ENCODE data around the gene PKNOX2.
"Not testable (repeated sequence)": the region's sequence is repeated elsewhere in the genome, so short reads cannot be mapped to it uniquely, and the experiment has no call there.

Gene PKNOX2

GRCh38 chr11:125207866-125208425, 43.4 kb downstream of the PKNOX2 start:
- no peak for DNase-seq (ENCODE audit: low read depth)

DNA sequence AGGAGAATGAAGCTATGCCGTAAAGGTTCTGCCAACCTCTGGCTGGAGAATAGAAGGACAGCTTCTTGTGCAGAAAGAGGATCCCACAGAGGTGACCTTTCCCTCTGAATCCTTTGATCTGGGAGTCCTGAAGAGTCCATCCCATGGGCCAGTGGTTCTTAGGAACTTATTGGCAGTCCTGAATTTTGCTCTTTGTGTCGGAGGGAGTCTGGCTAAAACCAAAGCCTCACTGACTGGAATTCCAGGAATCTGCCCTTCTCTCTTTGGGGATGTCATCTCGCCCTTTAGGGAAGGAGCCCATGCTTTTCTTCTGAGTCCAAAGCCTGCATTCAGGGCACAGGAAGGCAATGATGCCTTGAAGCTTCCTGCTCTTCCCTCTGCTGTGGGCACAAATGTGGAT, 45.5 kb downstream of the PKNOX2 start:
- no peak for DNase-seq (ENCODE audit: low read depth)

DNA sequence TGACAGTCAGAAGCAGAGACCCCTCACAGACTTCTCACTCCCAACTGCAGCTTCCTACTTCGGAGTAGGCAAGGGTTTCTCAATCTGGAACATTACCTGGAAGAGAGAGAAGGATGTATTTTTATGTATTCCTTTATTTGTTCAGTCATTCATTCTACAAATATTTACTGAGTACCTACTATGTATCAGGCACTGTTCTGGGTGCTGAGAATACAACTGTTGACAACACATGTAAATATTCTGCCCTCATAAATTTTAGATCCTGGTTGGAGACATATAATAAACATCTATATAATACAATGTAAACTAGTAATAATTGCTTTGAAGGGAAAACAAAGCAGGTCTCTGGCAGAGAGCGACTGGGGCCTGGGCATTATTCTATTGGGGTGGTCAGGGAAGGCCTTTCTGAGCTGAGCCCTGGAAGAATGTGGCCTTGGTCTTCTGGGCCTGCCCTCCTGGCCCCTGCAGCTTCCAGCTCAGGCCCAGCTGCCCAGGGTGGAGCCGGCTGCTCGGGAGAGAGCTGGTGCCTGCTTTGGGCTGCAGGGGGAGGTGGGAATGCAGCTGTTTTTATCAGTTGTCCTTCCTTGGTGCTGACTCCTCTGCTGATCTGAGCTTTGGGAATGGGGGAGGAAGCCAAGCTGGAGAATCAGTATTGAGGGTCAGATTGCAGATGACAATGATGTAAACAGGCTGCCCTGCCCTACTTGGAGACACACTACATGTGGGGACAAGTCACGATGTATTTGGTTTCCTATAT, 46.8 kb downstream of the PKNOX2 start:
- no peak for DNase-seq (ENCODE audit: low read depth)

- no peak for DNase-seq (ENCODE audit: low read depth)
Observed at GRCh38 chr11:125211948-125212340, 47.4 kb downstream of the PKNOX2 start.

DNA sequence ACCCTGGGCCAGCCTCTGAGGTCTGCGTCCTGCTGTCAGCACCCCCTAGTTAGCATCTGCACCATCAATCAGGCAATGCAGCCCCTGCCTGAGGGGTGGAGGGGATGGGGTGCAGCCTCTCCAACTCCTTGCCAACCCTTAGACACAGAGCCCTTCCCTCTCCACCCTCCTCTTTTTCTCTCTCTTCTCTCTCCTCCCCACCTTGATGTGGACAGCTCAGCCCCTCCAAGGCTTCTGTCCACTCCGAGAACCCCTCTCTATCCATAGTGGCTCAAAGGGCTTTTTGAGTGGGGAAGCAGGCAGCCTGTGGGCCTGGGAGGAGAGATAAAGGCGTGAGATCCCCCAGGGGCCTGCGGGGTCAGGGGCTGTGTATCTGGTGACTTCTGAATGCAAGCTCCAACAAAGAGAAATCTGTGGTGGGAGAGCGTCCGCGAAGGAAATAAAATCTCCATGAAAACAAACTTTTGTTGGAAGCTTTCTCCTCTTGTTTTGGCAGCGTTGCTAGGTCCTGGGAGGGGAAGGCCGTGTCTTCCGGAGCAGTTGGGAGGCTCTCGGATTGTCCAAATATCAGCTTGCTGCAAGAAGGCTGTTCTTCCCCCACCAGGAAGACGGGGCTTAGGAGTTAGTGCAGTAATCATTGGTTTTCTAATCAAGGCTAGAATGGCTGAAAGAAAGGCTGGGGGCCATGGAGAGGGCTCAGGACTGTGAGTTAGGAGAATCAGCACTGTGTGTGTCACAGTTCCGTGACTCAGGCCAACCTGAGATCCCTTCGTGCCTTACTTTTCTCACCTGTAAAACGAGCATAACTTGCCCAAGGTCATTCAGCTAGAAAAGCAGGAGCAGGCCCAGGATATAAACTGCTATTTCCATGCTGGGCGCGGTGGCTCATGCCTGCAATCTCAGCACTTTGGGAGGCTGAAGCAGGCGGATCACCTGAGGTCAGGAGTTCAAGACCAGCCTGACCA, 50.3 kb downstream of the PKNOX2 start:
- no peak for DNase-seq (ENCODE audit: low read depth)

DNA sequence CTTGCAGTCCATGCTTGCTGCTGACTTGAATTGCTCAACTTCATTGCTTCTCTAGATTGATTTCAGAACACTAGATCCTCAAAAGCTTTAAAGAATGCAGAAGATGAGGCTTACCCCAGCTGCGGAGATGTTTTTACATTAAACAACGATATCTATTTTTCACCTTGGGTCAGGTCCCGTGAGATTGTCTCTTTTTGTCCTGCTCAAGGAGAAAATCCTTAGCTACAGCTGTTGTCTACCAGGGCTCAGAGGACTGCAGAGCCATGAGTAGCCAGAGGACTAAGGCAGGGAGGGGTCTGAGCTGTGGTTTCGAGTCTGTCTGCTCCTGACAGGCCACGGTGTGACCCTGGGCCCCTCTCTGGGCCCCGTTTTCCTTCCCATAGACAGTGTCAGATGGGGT, 51.4 kb downstream of the PKNOX2 start:
- no peak for DNase-seq (ENCODE audit: low read depth)

DNA sequence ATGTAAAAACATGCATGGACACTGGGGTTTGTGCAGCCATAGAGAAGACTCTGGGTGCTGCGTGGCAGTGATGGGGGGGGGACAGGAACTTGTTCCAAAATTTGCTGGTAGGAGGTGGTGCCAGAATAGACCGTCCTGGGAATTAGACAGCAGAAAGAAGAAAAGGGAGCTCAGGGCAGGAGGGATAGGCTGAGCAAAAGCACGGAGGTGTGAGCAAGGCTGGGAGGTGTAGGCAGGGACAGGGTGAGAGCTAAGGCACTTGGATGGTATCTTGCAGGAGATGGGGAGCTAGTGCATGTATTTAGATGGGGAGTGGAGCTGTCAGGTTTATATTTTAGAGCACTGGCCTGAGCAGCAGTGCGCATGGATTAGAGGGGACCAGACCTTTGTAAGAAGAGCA, 53.8 kb downstream of the PKNOX2 start:
- DNase-seq (ENCODE audit: low read depth) = no peak

DNA sequence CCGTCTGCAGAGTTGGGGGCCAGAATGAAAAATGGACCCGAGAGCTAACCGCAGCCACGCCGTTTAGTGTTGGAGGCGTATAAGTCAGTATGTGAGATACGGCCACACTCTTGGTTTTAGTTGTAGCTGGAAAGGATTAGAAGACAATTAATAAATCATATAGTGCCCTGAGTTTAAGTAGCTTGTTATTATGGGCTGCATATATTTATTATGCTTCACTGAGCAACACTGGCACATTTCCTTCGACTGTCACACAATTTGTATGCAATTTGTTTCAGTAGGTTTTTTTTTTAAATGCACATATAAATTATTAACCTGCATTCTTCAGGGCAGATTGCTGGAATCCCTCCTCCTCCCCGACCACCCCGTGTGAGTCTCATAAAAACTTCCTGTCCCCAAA, 56.9 kb downstream of the PKNOX2 start:
- no peak for DNase-seq (ENCODE audit: low read depth)

DNA sequence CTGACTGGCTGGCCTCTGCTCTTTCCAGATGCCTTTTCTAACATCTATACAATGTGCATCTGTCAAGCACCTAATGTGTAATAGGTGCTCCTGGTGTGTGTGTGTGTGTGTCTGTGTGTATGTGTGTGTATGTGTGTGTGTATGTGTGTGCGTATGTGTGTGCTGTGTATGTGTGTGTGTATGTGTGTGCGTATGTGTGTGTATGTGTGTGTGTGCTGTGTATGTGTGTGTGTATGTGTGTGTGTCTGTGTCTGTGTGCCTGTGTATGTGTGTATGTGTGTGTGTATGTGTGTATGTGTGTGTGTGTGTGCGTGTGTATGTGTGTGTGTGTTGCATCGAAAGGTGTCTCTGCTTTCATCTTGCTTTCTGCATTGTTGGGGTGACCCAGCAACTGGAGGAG, 57.9 kb downstream of the PKNOX2 start:
- DNase-seq (ENCODE audit: low read depth) = no peak

GRCh38 chr11:125223161-125223560, 58.6 kb downstream of the PKNOX2 start:
- DNase-seq (ENCODE audit: low read depth) = not testable (repeated sequence)

- no peak for DNase-seq (ENCODE audit: low read depth)
Observed at GRCh38 chr11:125223901-125224361, 59.4 kb downstream of the PKNOX2 start.

- DNase-seq (ENCODE audit: low read depth) = no peak
Observed at GRCh38 chr11:125224391-125225021, 60.0 kb downstream of the PKNOX2 start.

DNA sequence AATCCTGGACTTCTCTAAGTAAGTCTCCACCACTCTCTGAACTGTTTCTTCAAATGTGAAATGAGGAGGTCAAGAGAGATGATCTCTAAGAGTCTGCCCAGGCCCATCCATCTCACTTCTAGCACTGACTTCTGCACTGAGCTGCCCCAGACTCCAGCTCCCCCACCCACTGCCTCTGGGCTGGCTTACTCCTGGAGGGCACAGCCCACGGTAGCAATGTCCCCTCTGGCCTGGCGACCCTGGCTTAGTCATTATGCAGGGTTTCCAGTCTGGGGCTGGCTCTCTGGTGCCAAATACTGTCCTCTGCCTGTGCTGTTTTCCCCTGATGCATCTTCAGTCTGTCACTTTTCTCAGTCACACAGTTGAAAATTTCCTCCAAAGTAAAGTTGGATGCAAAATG, 60.9 kb downstream of the PKNOX2 start:
- no peak for DNase-seq (ENCODE audit: low read depth)

DNA sequence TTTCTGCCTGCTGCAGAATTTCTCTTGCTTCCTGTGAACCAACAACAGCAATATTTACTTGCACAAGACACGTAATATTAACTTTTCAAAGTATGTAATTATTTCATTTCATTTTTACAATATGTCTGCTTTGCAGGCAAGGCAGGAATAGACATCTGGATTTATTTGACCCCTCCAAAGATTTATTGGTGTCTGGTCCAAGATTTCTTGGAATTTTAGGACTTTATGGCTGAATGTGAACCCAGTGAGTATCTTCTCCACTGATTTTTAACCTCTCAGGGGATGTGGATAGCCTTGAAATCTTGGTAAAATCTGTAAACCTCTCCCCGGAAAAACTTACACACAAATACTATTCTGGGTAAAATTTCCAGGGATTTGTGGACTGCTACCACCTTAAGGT, 61.5 kb downstream of the PKNOX2 start:
- no peak for DNase-seq (ENCODE audit: low read depth)

DNA sequence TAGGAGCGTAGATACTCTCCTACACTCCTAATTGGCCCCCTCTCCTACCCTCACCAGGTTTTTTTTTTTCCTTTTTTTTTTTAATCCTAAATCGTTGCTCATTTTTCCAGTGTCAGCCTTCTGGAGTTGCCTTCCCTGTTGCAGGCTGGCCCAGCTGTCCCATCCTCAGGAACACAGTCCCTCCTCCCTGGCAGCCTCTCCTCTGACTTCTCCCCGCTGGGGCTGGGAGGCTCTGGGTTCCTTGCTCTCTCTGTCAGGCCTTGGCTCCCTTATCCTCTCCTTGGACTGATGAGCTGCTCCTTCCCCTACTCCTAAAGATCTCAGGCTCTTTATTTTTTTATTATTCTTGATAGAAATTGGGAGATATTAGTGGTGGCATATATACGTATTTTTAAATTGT, 62.2 kb downstream of the PKNOX2 start:
- DNase-seq (ENCODE audit: low read depth) = no peak

- no peak for DNase-seq (ENCODE audit: low read depth)
Observed at GRCh38 chr11:125227151-125227550, 62.6 kb downstream of the PKNOX2 start.

DNA sequence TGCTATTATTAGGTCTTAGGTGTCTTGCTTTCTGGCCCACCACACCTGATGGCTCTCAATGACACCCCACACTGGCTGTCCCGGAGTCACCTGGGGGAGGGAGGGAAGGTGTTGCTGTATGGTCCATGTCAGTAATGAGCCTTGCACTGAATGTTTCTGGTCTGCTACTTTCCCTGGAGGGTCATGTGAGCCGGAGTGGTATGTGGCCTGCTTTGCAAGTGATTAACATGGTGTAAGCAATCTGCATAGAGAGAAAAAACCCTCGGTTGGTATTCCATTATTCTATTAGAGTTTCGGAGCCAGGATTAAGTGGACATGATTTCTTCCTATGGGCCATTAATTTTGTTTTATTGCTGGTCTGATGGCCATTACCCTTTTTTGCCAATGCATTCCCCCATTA, 63.9 kb downstream of the PKNOX2 start:
- no peak for DNase-seq (ENCODE audit: low read depth)

- DNase-seq (ENCODE audit: low read depth) = no peak
Observed at GRCh38 chr11:125228993-125229392, 64.4 kb downstream of the PKNOX2 start.

DNA sequence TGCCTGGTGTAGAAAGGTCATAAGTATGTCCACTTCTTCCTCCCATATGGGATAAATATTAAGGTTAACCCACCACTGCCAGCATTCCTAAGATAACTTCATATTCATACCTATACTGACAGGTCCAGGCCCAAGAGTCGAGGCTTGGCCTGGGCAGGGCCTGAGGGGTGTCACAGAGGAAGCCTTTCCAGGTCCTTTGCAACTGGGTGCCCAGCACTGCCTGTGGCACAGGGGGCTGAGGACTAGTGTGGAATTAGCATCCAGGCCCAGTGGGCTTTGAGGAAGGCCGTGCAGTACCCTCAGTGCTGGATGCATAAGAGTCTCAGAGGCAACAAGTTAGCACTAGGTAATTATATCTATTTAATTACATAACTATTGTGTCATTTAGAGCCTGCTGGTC, 65.4 kb downstream of the PKNOX2 start:
- DNase-seq (ENCODE audit: low read depth) = no peak

DNA sequence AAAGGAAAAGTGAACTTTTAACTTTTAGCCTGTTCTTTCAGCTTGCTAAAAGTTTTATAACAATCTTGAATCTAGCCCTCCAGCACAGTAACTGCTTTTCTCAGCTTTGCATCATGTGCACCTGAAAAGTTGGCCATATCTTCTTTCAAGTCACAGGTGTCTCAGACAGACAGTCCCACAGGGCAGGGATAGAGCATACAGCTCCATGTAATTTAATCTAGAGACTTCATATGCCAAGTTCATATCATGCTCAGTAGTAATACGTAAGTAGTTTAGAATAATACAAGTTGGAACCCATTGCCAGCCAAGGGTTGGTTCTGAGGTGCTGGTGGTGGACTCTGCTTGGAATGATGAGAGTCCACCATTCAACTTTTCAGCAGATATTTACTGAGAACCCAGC, 68.6 kb downstream of the PKNOX2 start:
- no peak for DNase-seq (ENCODE audit: low read depth)

DNA sequence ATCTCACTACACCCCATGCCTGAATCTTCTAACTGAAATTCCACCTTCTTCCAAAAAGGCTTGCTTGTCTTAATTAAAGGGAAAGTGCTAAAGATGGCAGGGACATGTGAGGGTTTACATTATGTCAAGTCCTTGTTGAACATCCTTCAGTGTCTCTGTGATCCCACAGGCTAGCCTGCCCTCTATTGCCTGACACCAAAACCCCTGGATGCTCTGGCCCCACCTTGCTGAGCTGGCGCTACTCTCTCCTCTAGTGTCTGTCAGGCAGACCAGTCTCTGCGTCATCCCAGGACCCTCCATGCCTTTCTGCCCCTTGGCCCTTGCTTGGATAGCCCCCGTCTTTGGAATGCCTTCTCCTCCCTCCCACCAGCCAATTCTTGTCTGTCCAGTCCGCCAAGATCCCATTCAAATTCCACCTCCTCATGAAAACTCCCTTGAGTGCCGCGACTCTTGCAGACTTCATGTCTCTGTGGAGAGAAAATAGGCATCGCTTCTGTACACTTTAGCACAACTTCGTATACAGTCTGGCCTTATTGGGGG, 69.3 kb downstream of the PKNOX2 start:
- no peak for DNase-seq (ENCODE audit: low read depth)

DNA sequence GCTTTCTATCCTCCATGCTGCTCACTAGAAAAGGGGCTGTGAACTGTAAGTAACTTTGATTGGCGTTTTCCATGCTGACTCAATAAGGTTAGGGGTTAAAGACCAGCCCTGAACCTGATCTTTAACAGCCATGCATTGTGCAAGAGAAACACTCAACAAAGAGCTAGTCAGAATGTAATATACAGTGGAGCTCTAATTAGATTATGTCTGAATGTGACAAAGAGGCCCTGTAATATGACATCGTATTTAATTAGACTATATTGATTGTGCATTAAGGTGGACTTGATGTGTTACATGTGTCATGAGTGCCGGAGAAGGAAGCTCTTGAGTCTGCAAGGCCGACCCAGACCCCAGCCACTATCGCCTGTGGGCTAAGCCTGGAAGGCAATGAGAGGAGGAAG, 70.5 kb downstream of the PKNOX2 start:
- DNase-seq (ENCODE audit: low read depth) = no peak

Data from stimulated activated CD8-positive, alpha-beta memory T cell treated with anti-CD3 and anti-CD28 coated beads, Interleukin-7, amount 100 ng/mL, for 24 hours (primary cell).